OCI-M2 (cell line): ENCODE results near the gene RAPGEF5.

Source experiments
- DNase-seq: peaks from one replicate; lab custom pipeline; 2025; ENCODE audit not compliant: unreplicated experiment; lab: John Stamatoyannopoulos, UW

Gene RAPGEF5

GRCh38 chr7:22195397-22196172, 161.4 kb downstream of the RAPGEF5 start:
- no peak for DNase-seq

GRCh38 chr7:22194658-22195273, 162.2 kb downstream of the RAPGEF5 start:
- no peak for DNase-seq

- DNase-seq, result no peak
Measured at GRCh38 chr7:22193450-22193983, 163.4 kb downstream of the RAPGEF5 start.

- no peak for DNase-seq
Measured at GRCh38 chr7:22192801-22193200, 164.2 kb downstream of the RAPGEF5 start.

- no peak for DNase-seq
Measured at GRCh38 chr7:22190736-22191135, 166.2 kb downstream of the RAPGEF5 start.

- DNase-seq, result no peak
Measured at GRCh38 chr7:22189741-22190140, 167.2 kb downstream of the RAPGEF5 start.

- DNase-seq, result no peak
Measured at GRCh38 chr7:22189230-22189629, 167.7 kb downstream of the RAPGEF5 start.

- DNase-seq, result no peak
Measured at GRCh38 chr7:22187691-22188348, 169.1 kb downstream of the RAPGEF5 start.

GRCh38 chr7:22185559-22185958, 171.4 kb downstream of the RAPGEF5 start:
- DNase-seq, result no peak

GRCh38 chr7:22184549-22185199, 172.3 kb downstream of the RAPGEF5 start:
- DNase-seq, result no peak

- no peak for DNase-seq
Measured at GRCh38 chr7:22183522-22184280, 173.3 kb downstream of the RAPGEF5 start.

- no peak for DNase-seq
Measured at GRCh38 chr7:22182149-22182548, 174.8 kb downstream of the RAPGEF5 start.

- DNase-seq, result no peak
Measured at GRCh38 chr7:22181663-22182062, 175.3 kb downstream of the RAPGEF5 start.

GRCh38 chr7:22179442-22179879, 177.5 kb downstream of the RAPGEF5 start:
- no peak for DNase-seq

- no peak for DNase-seq
Measured at GRCh38 chr7:22178735-22179134, 178.2 kb downstream of the RAPGEF5 start.

- no peak for DNase-seq
Measured at GRCh38 chr7:22176791-22177412, 180.1 kb downstream of the RAPGEF5 start.

- no peak for DNase-seq
Measured at GRCh38 chr7:22174574-22174953, 182.4 kb downstream of the RAPGEF5 start.

- no peak for DNase-seq
Measured at GRCh38 chr7:22173685-22174573, 183.0 kb downstream of the RAPGEF5 start.

- DNase-seq, result no peak
Measured at GRCh38 chr7:22168129-22168634, 188.8 kb downstream of the RAPGEF5 start.
